ENCODE results near the gene FAM240B.

FAM240B gene

DNA sequence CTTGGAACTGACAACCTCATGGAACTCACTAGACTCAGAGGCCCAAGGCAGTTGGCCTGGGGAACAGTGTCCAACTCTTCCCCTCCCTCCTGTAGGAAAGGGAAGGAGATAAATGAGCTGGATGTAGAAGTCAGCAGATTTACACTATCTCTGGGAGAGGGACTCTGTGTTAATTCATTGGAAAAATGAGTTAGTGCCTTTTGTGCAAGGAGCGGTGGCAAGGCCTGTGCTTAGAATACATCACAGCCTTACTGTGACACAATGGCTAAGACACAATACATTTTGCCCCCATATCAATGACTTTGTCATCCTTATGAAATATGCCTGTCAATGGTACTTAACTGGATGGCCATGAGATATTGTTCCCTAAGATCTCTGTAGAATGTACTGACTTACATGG, 28.0 kb upstream of the FAM240B start:
- DNase-seq (ENCODE audit: low read depth), result no peak
- H3K4me3 ChIP-seq (ENCODE audit: control insufficient read depth, low read depth, low read length), result no peak overlapping the region
- TF ChIP-seq, protein P1, sequence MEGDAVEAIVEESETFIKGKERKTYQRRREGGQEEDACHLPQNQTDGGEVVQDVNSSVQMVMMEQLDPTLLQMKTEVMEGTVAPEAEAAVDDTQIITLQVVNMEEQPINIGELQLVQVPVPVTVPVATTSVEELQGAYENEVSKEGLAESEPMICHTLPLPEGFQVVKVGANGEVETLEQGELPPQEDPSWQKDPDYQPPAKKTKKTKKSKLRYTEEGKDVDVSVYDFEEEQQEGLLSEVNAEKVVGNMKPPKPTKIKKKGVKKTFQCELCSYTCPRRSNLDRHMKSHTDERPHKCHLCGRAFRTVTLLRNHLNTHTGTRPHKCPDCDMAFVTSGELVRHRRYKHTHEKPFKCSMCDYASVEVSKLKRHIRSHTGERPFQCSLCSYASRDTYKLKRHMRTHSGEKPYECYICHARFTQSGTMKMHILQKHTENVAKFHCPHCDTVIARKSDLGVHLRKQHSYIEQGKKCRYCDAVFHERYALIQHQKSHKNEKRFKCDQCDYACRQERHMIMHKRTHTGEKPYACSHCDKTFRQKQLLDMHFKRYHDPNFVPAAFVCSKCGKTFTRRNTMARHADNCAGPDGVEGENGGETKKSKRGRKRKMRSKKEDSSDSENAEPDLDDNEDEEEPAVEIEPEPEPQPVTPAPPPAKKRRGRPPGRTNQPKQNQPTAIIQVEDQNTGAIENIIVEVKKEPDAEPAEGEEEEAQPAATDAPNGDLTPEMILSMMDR (conservative IDR thresholded peaks at IDR 0.05; ENCODE audit: control insufficient read depth, insufficient read depth, low read depth, low read length), result no peak

DNA sequence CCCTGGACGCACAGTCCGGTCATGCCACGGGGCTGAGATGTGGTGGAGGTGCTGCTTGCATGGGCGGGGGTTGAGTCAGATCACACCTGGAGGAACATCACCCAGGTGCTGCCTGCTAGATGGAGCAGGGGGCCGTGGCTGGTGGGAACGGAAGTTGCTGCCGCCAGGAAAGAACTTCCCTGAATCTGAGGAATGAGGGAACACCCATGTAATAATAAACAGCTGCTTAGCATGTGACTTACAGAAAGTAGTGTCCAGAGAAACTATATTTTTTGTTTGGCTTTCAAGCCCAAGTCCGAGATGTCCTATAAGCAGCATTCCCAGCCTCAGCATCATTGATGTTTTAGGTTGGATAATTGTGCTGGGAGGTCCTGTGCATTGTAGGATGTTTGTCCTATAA, 27.1 kb upstream of the FAM240B start:
- no peak for DNase-seq (ENCODE audit: low read depth)
- H3K4me3 ChIP-seq (ENCODE audit: control insufficient read depth, low read depth, low read length), result no peak overlapping the region
- TF ChIP-seq, protein P1 (conservative IDR thresholded peaks at IDR 0.05; ENCODE audit: control insufficient read depth, insufficient read depth, low read depth, low read length), result no peak

DNA sequence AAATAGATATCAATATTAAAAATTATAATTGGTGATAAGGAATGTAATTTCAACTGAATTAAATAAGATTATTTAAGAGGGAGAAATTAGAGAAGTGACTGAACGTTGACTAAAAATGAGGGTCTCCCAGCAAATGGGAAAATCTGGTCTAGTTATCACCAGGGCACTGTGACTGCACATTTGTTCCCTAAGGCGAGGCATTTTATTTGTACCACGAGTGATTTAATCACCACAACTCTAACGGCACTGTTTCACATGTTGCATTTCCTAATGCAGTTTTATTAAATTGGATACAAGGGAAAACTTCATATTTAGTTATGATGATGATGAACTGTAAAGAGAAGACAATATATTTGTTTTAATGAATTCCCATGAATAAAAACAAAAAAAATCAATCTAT, 26.4 kb upstream of the FAM240B start:
- no peak overlapping the region for H3K4me3 ChIP-seq (ENCODE audit: control insufficient read depth, low read depth, low read length)
- TF ChIP-seq, protein P1 (conservative IDR thresholded peaks at IDR 0.05; ENCODE audit: control insufficient read depth, insufficient read depth, low read depth, low read length), result no peak
- no peak for DNase-seq (ENCODE audit: low read depth)

DNA sequence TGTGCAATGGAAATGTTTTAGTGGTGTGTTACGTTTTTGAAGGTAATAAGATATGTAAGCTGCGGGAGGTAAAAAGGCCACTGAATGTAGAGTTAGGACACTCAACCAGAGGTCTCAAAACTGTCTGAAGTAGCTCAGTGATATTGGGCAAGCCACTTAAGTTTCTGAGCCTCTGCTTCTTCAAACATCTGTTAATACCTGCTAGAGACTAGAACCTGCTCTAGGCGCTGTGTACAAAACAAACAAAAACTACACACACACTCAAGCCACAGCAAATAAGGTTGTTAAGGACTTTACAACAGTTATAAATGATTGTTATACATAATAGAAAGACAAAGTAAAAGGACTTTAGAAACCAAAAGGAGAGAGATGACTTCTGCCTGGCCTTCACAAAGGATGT, 24.6 kb upstream of the FAM240B start:
- no peak for DNase-seq (ENCODE audit: low read depth)
- H3K4me3 ChIP-seq (ENCODE audit: control insufficient read depth, low read depth, low read length), result no peak overlapping the region
- TF ChIP-seq, protein P1 (conservative IDR thresholded peaks at IDR 0.05; ENCODE audit: control insufficient read depth, insufficient read depth, low read depth, low read length), result no peak

DNA sequence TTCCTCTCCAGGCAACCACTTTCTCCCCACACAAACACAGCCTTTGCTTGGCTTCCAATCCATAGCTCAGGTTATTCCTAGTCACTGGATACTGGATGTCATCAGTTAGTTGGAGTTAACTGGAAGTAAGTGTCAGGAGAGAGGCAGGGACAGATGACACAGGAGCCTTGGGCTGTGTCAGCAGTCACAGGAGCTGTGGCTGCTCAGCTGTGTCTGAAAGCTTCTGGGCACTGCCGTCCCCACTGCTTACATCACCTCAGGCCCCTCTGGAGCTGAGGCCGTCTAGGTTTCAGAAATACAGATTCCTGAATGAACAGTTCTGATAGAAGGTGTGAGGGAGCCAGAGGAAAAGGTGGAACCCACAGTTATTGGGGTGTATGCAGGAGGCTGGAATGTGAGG, 17.3 kb upstream of the FAM240B start:
- no peak overlapping the region for H3K4me3 ChIP-seq (ENCODE audit: control insufficient read depth, low read depth, low read length)
- TF ChIP-seq, protein P1 (conservative IDR thresholded peaks at IDR 0.05; ENCODE audit: control insufficient read depth, insufficient read depth, low read depth, low read length), result no peak
- DNase-seq (ENCODE audit: low read depth), result no peak

DNA sequence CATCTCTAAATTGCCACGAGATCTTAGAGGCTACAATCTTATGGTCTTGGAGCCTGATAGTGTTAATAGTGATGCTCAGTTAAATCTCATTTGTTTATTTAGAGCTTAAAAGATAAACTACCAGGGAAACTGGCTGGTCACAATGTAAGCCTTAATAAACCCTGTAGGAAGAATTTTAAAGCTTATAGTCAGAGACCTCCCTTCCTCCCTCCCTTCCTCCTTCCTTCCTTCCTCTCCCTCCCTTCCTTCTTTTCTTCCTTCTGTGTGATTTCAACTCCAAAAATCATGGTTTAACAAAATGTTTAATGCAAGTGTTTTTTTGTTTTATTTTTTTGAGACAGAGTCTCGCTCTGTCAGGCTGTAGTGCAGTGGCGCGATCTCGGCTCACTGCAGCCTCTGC, 14.9 kb upstream of the FAM240B start:
- no peak overlapping the region for H3K4me3 ChIP-seq (ENCODE audit: control insufficient read depth, low read depth, low read length)
- TF ChIP-seq, protein P1 (conservative IDR thresholded peaks at IDR 0.05; ENCODE audit: control insufficient read depth, insufficient read depth, low read depth, low read length), result no peak
- no peak for DNase-seq (ENCODE audit: low read depth)

DNA sequence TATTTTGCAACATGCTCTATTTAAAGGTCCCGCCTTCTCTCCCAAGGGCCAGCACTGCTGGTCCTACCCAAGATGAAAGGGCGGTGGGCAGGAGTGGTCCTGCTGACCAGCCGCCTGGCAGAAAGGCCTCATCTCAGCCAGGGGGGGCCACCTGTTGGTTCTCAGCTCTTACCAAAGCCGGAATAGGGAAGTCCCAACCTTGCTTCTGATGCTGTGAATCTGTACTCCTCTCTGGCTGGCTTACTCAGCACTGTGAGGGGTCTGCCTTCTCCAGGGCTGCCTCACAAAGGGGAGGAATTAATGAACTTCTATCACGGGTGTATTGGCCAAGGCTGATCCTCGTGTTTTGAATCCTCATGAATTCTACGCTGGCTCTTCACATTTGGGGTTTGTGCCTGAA, 13.6 kb upstream of the FAM240B start:
- H3K4me3 ChIP-seq (ENCODE audit: control insufficient read depth, low read depth, low read length), result no peak overlapping the region
- TF ChIP-seq, protein P1 (conservative IDR thresholded peaks at IDR 0.05; ENCODE audit: control insufficient read depth, insufficient read depth, low read depth, low read length), result no peak
- no peak for DNase-seq (ENCODE audit: low read depth)

All from fibroblast of mammary gland (primary cell).